Eye (tissue), 1 donor: ENCODE data around the gene CD300LD.

Source experiments
- DNase-seq: peaks from one replicate; pipeline ENCODE4 v3.0.0-alpha.2; 2015

CD300LD gene

GRCh38 chr17:74543406-74543805 is 48.7 kb downstream of the CD300LD start:
- DNase-seq = no peak

- DNase-seq = no peak
Measured at GRCh38 chr17:74542727-74543383, 49.2 kb downstream of the CD300LD start.

- DNase-seq = no peak
Measured at GRCh38 chr17:74542166-74542565, 49.9 kb downstream of the CD300LD start.

- no peak for DNase-seq
Measured at GRCh38 chr17:74541176-74542111, 50.6 kb downstream of the CD300LD start.

GRCh38 chr17:74539281-74539820 is 52.7 kb downstream of the CD300LD start:
- DNase-seq = no peak

GRCh38 chr17:74536890-74537289 is 55.2 kb downstream of the CD300LD start:
- DNase-seq = no peak

GRCh38 chr17:74532115-74532514 is 60.0 kb downstream of the CD300LD start:
- DNase-seq = no peak

GRCh38 chr17:74531231-74531761 is 60.8 kb downstream of the CD300LD start, which contains the start of gene CD300LB:
Gene CD300LB, minus strand, starts transcription at chr17:74531475. Its CDS starts 125 bp downstream, at chr17:74531350.
- no peak for DNase-seq

- no peak for DNase-seq
Measured at GRCh38 chr17:74530831-74531150, 61.3 kb downstream of the CD300LD start.
